ENCODE results near the gene IGF1R. TPM values are rescaled to one million over a fixed set of nuclear protein-coding genes. Genes with fewer than 3 reads are reported as not detected.

IGF1R gene
- total RNA-seq, 1 experiment from 2014 or later = 16.3 TPM

GRCh38 chr15:98951493-98952320 is 303.4 kb downstream of the IGF1R start:
- ChIA-PET POLR2A (no interaction called here), CTCF (no interaction called here), RAD21 (ENCODE audit: low non-redundant PET in 1 of 2, low total read pairs in 2 of 2, uncharacterized antibody in 2 of 2, unreplicated experiment in 2 of 2) (no interaction called here)
- Histone ChIP-seq H2AFZ (ENCODE audit: low read depth, low read length, poor library complexity, severe bottlenecking) (no peak overlapping the region), H3K9me3 (ENCODE audit: control insufficient read depth in 1 of 2, insufficient read depth in 1 of 2, low read depth in 1 of 2, low read length in 2 of 2) (no peaks in the 10 kb centered on the region), H3K79me2 (ENCODE audit: insufficient read depth, low read length) (no peaks in the 10 kb centered on the region), H3K9me2 (ENCODE audit: insufficient read depth) (no peaks in the 10 kb centered on the region), H3K4me2 (ENCODE audit: low read length) (no peak overlapping the region), H3K4me1 (ENCODE audit: control insufficient read depth in 1 of 2, insufficient read depth in 2 of 2, low read length in 2 of 2) (no peaks in the 10 kb centered on the region), H3K9ac (ENCODE audit: low read length) (no peak overlapping the region), H3K36me3 (ENCODE audit: control insufficient read depth in 1 of 2, insufficient read depth in 2 of 2, low read length in 2 of 2) (no peaks in the 10 kb centered on the region), H3K27ac (ENCODE audit: low read depth, low read length) (no peak overlapping the region), H4K20me1 (ENCODE audit: insufficient read depth) (no peaks in the 10 kb centered on the region), H3K4me3 (replicated peaks in 1 of 2; ENCODE audit: low read depth in 1 of 2, low read length in 2 of 2) (no peak overlapping the region), H3K27me3 (ENCODE audit: insufficient read depth, low read length) (no peaks in the 10 kb centered on the region)
- intact Hi-C loops (cut with micrococcal nuclease) = no loop called here
- no TSS peak for BruUV-seq (replicated peaks)
- ATAC-seq (no peak), DNase-seq (ENCODE audit: low read depth, low spot score) (no peak)
- TF ChIP-seq SRF (IDR thresholded peaks at IDR 0.05; ENCODE audit: low read depth) (no peak), CEBPB (IDR thresholded peaks at IDR 0.05; ENCODE audit: low read depth) (no peak), ELF1 (IDR thresholded peaks at IDR 0.05; ENCODE audit: borderline replicate concordance, low read depth) (no peak), TCF7L2 (IDR thresholded peaks at IDR 0.05; ENCODE audit: borderline replicate concordance, extremely low read depth, insufficient read depth, insufficient read length) (no peak), CTCF (IDR thresholded peaks at IDR 0.05 in 2 of 3, conservative IDR thresholded peaks at IDR 0.05 in 1 of 3; ENCODE audit: borderline replicate concordance in 1 of 3, insufficient read depth in 1 of 3, low read depth in 2 of 3, low read length in 2 of 3) (no peak), EZH2phosphoT487 (IDR thresholded peaks at IDR 0.05; ENCODE audit: borderline replicate concordance) (no peak), ZNF274 (IDR thresholded peaks at IDR 0.05; ENCODE audit: low read depth, low read length) (no peak), MAX (IDR thresholded peaks at IDR 0.05) (no peak), REST (IDR thresholded peaks at IDR 0.05; ENCODE audit: low read depth) (no peak), ZFX (IDR thresholded peaks at IDR 0.05) (no peak), CBX3 (IDR thresholded peaks at IDR 0.05; ENCODE audit: low read depth) (no peak), ZBTB33 (IDR thresholded peaks at IDR 0.05; ENCODE audit: extremely low read depth, insufficient replicate concordance, low read length) (no peak), SP1 (IDR thresholded peaks at IDR 0.05; ENCODE audit: low read depth) (no peak), JUND (IDR thresholded peaks at IDR 0.05) (no peak), POLR2AphosphoS5 (IDR thresholded peaks at IDR 0.05; ENCODE audit: low read depth, low read length) (no peak)
